Neural progenitor cell (in vitro differentiated cells): ENCODE data around the gene ZNF366. TPM values are rescaled to one million over a fixed set of nuclear protein-coding genes. Genes with fewer than 3 reads are reported as not detected.

ENCODE experiments used
- DNase-seq: peaks from one replicate; pipeline ENCODE4 v3.0.0-alpha.2; 2016; ENCODE audit warnings: low spot score
- H2AFZ ChIP-seq: fragments of 200-600 bp; sonication (generic); replicated peaks from 2 replicates; pipeline ENCODE4 v1.6.1; 2016; ENCODE audit warnings: antibody characterized with exemption
- H3F3A ChIP-seq: fragments of 200-600 bp; sonication (generic); 2 replicates; pipeline ENCODE4 v1.6.1; 2016; ENCODE audit warnings: antibody characterized with exemption, low read depth
- H3K27ac ChIP-seq: fragments of 200-600 bp; sonication (generic); 2 replicates; pipeline ENCODE4 v1.5.1; 2016; ENCODE audit warnings: mild to moderate bottlenecking
- H3K27me3 ChIP-seq: fragments of 200-600 bp; sonication (generic); 2 replicates; pipeline ENCODE4 v1.6.1; 2016; ENCODE audit warnings: mild to moderate bottlenecking, moderate library complexity
- H3K36me3 ChIP-seq: fragments of 200-600 bp; sonication (generic); 2 replicates; pipeline ENCODE4 v1.5.1; 2016
- H3K4me1 ChIP-seq: fragments of 200-600 bp; sonication (generic); 2 replicates; pipeline ENCODE4 v1.6.1; 2016; ENCODE audit warnings: mixed run types
- H3K4me2 ChIP-seq: fragments of 200-600 bp; sonication (generic); 2 replicates; pipeline ENCODE4 v1.6.1; 2016
- H3K4me3 ChIP-seq: fragments of 200-600 bp; sonication (generic); 2 replicates; pipeline ENCODE4 v1.5.1; 2016
- H3K79me2 ChIP-seq: fragments of 200-600 bp; sonication (generic); 2 replicates; pipeline ENCODE4 v1.6.1; 2016; ENCODE audit warnings: low read depth
- H3K9ac ChIP-seq: fragments of 200-600 bp; sonication (generic); 2 replicates; pipeline ENCODE4 v1.6.1; 2016
- H3K9me3 ChIP-seq: fragments of 200-600 bp; sonication (generic); 2 replicates; pipeline ENCODE4 v1.5.1; 2016; ENCODE audit warnings: low read depth
- H4K20me1 ChIP-seq: fragments of 200-600 bp; sonication (generic); 2 replicates; pipeline ENCODE4 v1.6.1; 2016; ENCODE audit warnings: low read depth
- H3K27ac Mint-ChIP-seq: 3 replicates; pipeline ENCODE4 v1.8.0; 2021; ENCODE audit warnings: mixed read lengths
- H3K27me3 Mint-ChIP-seq: 2 replicates; pipeline ENCODE4 v1.8.0; 2022; ENCODE audit warnings: low read depth, mild to moderate bottlenecking, inconsistent platforms, moderate library complexity, mixed read lengths; ENCODE audit not compliant: insufficient read depth
- H3K36me3 Mint-ChIP-seq: 3 replicates; pipeline ENCODE4 v1.8.0; 2021; ENCODE audit warnings: mixed read lengths
- H3K4me1 Mint-ChIP-seq: 3 replicates; pipeline ENCODE4 v1.8.0; 2021; ENCODE audit warnings: mixed read lengths
- H3K4me3 Mint-ChIP-seq: 3 replicates; pipeline ENCODE4 v1.8.0; 2021; ENCODE audit warnings: mild to moderate bottlenecking, moderate library complexity, mixed read lengths
- H3K9me3 Mint-ChIP-seq: 3 replicates; pipeline ENCODE4 v1.8.0; 2020; ENCODE audit warnings: mixed read lengths
- EZH2 ChIP-seq: fragments of 200-600 bp; sonication (generic); IDR thresholded peaks from 2 replicates; pipeline ENCODE4 v1.6.1; 2017; ENCODE audit warnings: antibody characterized with exemption, mild to moderate bottlenecking, moderate library complexity
- EZH2phosphoT487 ChIP-seq: fragments of 200-600 bp; sonication (generic); IDR thresholded peaks from 2 replicates; pipeline ENCODE4 v1.6.1; 2017; ENCODE audit warnings: antibody characterized with exemption
- total RNA-seq: library from RNA; depleted of rRNA; stranded (reverse); fragments of >200 nt; gene quantifications from 2 replicates; pipeline ENCODE4 v1.2.3, GENCODE V29; 2015; ENCODE audit warnings: low replicate concordance
- TF ChIP-seq, protein P1 (sequence below): fragments of 200-600 bp; sonication (generic); IDR thresholded peaks from 2 replicates; pipeline ENCODE4 v1.5.1; 2017; ENCODE audit warnings: antibody characterized with exemption, mild to moderate bottlenecking

Gene ZNF366
- total RNA-seq, 1 donor from 2014 or later: not detected

DNA sequence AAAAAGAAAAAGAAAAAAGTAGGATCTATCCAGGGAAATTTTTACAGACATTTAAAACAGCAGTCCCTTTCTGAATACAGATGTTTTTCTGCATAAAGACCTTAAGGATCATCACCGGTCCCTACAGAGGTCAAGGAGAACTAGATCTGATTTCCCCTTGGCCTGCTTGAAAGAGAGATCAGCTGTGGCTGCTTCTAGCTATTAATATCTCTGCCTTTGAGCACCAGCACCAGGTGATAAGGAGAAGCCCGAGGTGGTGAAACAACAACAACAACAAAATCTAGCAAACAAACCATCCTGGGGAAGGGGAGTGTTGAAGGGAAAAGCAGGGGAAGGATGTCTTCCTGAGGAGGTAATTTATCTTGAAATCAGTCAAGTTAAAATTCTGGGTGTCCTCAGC is 42.1 kb downstream of the ZNF366 start:
- TF ChIP-seq EZH2: no peak
- TF ChIP-seq, protein P1, sequence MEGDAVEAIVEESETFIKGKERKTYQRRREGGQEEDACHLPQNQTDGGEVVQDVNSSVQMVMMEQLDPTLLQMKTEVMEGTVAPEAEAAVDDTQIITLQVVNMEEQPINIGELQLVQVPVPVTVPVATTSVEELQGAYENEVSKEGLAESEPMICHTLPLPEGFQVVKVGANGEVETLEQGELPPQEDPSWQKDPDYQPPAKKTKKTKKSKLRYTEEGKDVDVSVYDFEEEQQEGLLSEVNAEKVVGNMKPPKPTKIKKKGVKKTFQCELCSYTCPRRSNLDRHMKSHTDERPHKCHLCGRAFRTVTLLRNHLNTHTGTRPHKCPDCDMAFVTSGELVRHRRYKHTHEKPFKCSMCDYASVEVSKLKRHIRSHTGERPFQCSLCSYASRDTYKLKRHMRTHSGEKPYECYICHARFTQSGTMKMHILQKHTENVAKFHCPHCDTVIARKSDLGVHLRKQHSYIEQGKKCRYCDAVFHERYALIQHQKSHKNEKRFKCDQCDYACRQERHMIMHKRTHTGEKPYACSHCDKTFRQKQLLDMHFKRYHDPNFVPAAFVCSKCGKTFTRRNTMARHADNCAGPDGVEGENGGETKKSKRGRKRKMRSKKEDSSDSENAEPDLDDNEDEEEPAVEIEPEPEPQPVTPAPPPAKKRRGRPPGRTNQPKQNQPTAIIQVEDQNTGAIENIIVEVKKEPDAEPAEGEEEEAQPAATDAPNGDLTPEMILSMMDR: no peak
- TF ChIP-seq EZH2phosphoT487: no peak
- DNase-seq: no peak
- no peaks in the 10 kb centered on the region for H4K20me1 ChIP-seq
- H3K4me2 ChIP-seq: no peak overlapping the region
- H3K36me3 ChIP-seq: no peaks in the 10 kb centered on the region
- no peaks in the 10 kb centered on the region for H3K4me1 ChIP-seq
- peaks cover 7% of the 10 kb centered on the region for H3K9me3 Mint-ChIP-seq
- H3K27ac Mint-ChIP-seq: peak overlapping the region; percentile 89
- H3K36me3 Mint-ChIP-seq: peaks cover 4% of the 10 kb centered on the region
- H3K9ac ChIP-seq: no peak overlapping the region
- H3K79me2 ChIP-seq: no peaks in the 10 kb centered on the region
- H3K4me1 Mint-ChIP-seq: peaks cover 26% of the 10 kb centered on the region
- H3K4me3 ChIP-seq: no peak overlapping the region
- H3K27ac ChIP-seq: no peak overlapping the region
- no peaks in the 10 kb centered on the region for H3K27me3 ChIP-seq
- no peak overlapping the region for H2AFZ ChIP-seq
- no peak overlapping the region for H3K4me3 Mint-ChIP-seq
- H3K9me3 ChIP-seq: no peaks in the 10 kb centered on the region
- H3F3A ChIP-seq: no peaks in the 10 kb centered on the region
- peaks cover 3% of the 10 kb centered on the region for H3K27me3 Mint-ChIP-seq

DNA sequence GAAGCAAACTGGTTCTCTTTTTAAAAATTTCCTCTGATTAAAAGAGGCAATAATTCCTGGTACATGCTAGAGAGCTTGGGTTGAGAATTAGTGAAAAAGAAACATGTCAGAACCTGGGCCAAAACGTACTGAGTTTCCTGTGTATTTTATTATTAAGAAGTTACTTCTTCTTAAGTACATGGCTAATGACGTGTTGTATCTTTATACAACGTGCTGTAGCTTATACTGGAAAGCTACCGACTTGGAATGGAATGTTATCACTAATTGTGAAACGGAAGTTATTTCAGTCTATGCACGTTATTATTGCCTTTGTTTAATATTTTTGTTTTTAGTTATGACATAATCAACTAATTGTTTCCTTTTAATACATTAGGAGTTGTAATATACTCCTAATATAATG is 43.1 kb downstream of the ZNF366 start:
- no peaks in the 10 kb centered on the region for H3F3A ChIP-seq
- Mint-ChIP-seq H3K9me3 (peaks cover 12% of the 10 kb centered on the region), H3K36me3 (peaks cover 4% of the 10 kb centered on the region), H3K27ac (no peak overlapping the region), H3K4me3 (no peak overlapping the region), H3K27me3 (peaks cover 3% of the 10 kb centered on the region), H3K4me1 (peaks cover 30% of the 10 kb centered on the region)
- no peak overlapping the region for H3K9ac ChIP-seq
- no peaks in the 10 kb centered on the region for H3K9me3 ChIP-seq
- H3K4me3 ChIP-seq: no peak overlapping the region
- no peaks in the 10 kb centered on the region for H3K79me2 ChIP-seq
- H3K4me2 ChIP-seq: no peak overlapping the region
- H2AFZ ChIP-seq: no peak overlapping the region
- no peak overlapping the region for H3K27ac ChIP-seq
- H4K20me1 ChIP-seq: no peaks in the 10 kb centered on the region
- no peak for TF ChIP-seq EZH2
- no peak for TF ChIP-seq EZH2phosphoT487
- TF ChIP-seq, protein P1: no peak
- no peaks in the 10 kb centered on the region for H3K27me3 ChIP-seq
- no peak for DNase-seq
- no peaks in the 10 kb centered on the region for H3K4me1 ChIP-seq
- H3K36me3 ChIP-seq: no peaks in the 10 kb centered on the region

DNA sequence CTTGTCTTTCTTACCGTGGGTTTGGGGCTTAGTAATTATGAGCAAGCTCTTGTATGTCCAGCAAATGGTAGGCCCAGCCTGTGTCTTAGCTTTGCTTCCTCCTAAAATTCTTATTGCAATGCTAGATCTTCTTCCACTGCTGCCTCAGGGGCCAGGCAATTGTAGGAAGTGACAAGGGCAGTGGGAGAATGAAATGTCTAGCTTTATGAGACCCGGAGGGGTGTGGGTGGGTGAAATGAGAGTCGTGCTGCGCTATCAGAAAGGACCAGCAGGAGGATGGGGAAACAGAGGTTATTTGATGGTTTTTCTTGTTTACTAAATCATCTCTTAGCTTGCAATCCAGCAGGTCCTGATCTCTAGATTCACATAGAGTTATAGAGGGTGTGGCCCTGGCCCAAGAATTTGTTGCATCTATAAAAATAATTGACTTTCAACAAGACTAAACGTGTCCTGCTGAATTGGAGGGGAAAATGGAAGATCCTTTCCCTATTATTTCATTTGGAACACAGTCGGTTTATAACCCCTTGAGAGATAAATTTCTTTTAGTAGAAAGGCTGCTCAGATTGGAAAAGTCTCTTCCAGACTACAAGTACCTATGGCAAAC is 43.7 kb downstream of the ZNF366 start:
- Histone ChIP-seq H3K79me2 (no peaks in the 10 kb centered on the region), H3K27ac (no peak overlapping the region), H3K9me3 (no peaks in the 10 kb centered on the region), H3K4me3 (no peak overlapping the region), H3K9ac (no peak overlapping the region), H3K36me3 (no peaks in the 10 kb centered on the region), H3F3A (no peaks in the 10 kb centered on the region), H4K20me1 (no peaks in the 10 kb centered on the region), H3K4me2 (no peak overlapping the region), H3K4me1 (no peaks in the 10 kb centered on the region), H2AFZ (peak overlapping the region; percentile 23), H3K27me3 (no peaks in the 10 kb centered on the region)
- TF ChIP-seq EZH2phosphoT487: no peak
- TF ChIP-seq, protein P1: peak; percentile 33
- DNase-seq: no peak
- H3K27me3 Mint-ChIP-seq: peaks cover 3% of the 10 kb centered on the region
- peaks cover 12% of the 10 kb centered on the region for H3K9me3 Mint-ChIP-seq
- H3K36me3 Mint-ChIP-seq: peaks cover 4% of the 10 kb centered on the region
- no peak overlapping the region for H3K4me3 Mint-ChIP-seq
- H3K27ac Mint-ChIP-seq: peak overlapping the region; percentile 38
- peaks cover 32% of the 10 kb centered on the region for H3K4me1 Mint-ChIP-seq
